SU-DHL-6 (cell line): ENCODE measurements around the gene IQSEC3.
"Not testable (repeated sequence)": the region's sequence is repeated elsewhere in the genome, so short reads cannot be mapped to it uniquely, and the experiment has no call there.

Experiments used
- CTCF ChIP-seq: fragments of 200-600 bp; sonication (generic); IDR thresholded peaks from one replicate; pipeline ENCODE4 v1.5.1; 2017; ENCODE audit warnings: antibody characterized with exemption, mild to moderate bottlenecking, low read length, moderate library complexity; ENCODE audit not compliant: insufficient read depth, poor library complexity, severe bottlenecking
- EZH2phosphoT487 ChIP-seq: fragments of 200-600 bp; sonication (generic), shearing (Covaris generic); conservative IDR thresholded peaks from 2 replicates; pipeline ENCODE4 v1.6.1; 2018; ENCODE audit warnings: mild to moderate bottlenecking, antibody characterized with exemption, low read length, moderate library complexity, mixed read lengths

GRCh38 chr12:70541-70940, 4.0 kb downstream of the IQSEC3 start:
- TF ChIP-seq CTCF, EZH2phosphoT487: not testable (repeated sequence)
